Activated naive CD4-positive, alpha-beta T cell (primary cell): Measurements from ENCODE around the gene YEATS2.
"Not testable (repeated sequence)": the region's sequence is repeated elsewhere in the genome, so short reads cannot be mapped to it uniquely, and the experiment has no call there.

ENCODE experiments used
- DNase-seq, 4 experiments: peaks; one replicate each; lab custom pipeline; 2025; lab: John Stamatoyannopoulos, UW

Gene YEATS2

GRCh38 chr3:183714622-183715021 lies 17.0 kb downstream of the YEATS2 start:
- no peak for DNase-seq

GRCh38 chr3:183718012-183718411 lies 20.4 kb downstream of the YEATS2 start:
- no peak for DNase-seq

- no peak for DNase-seq
Observed at GRCh38 chr3:183725387-183725786, 27.8 kb downstream of the YEATS2 start.

GRCh38 chr3:183728204-183728603 lies 30.6 kb downstream of the YEATS2 start:
- no peak for DNase-seq

- DNase-seq, result no peak
Observed at GRCh38 chr3:183730361-183730760, 32.8 kb downstream of the YEATS2 start.

GRCh38 chr3:183731611-183732010 lies 34.0 kb downstream of the YEATS2 start:
- no peak for DNase-seq

- no peak for DNase-seq
Observed at GRCh38 chr3:183733553-183733952, 36.0 kb downstream of the YEATS2 start.

GRCh38 chr3:183734750-183735494 lies 37.3 kb downstream of the YEATS2 start:
- no peak for DNase-seq

- no peak for DNase-seq
Observed at GRCh38 chr3:183737116-183737515, 39.5 kb downstream of the YEATS2 start.

GRCh38 chr3:183740154-183740553 lies 42.6 kb downstream of the YEATS2 start:
- not testable (repeated sequence) for DNase-seq

GRCh38 chr3:183743231-183743630 lies 45.6 kb downstream of the YEATS2 start:
- DNase-seq, result no peak

GRCh38 chr3:183745300-183746098 lies 47.9 kb downstream of the YEATS2 start:
- no peak for DNase-seq

- no peak for DNase-seq
Observed at GRCh38 chr3:183754052-183754451, 56.5 kb downstream of the YEATS2 start.

GRCh38 chr3:183762304-183762703 lies 64.7 kb downstream of the YEATS2 start:
- no peak for DNase-seq

GRCh38 chr3:183764847-183765731 lies 67.5 kb downstream of the YEATS2 start:
- no peak for DNase-seq

GRCh38 chr3:183766107-183766506 lies 68.5 kb downstream of the YEATS2 start:
- DNase-seq, result no peak

GRCh38 chr3:183766745-183767606 lies 69.4 kb downstream of the YEATS2 start:
- peak in 3 of 4 experiments; percentile 3 to 54 (median 36) for DNase-seq

- DNase-seq, result no peak
Observed at GRCh38 chr3:183768114-183768513, 70.5 kb downstream of the YEATS2 start.

GRCh38 chr3:183769453-183769852 lies 71.9 kb downstream of the YEATS2 start:
- no peak for DNase-seq

GRCh38 chr3:183774631-183775030 lies 77.0 kb downstream of the YEATS2 start:
- no peak for DNase-seq

GRCh38 chr3:183775781-183776180 lies 78.2 kb downstream of the YEATS2 start:
- no peak for DNase-seq
